Measurements from ENCODE around the gene PREX1.

PREX1 gene

GRCh38 chr20:48671141-48671540, 156.7 kb downstream of the PREX1 start:
- POLR2A ChIA-PET, result interaction anchor here (0.5 kb wide), 1 partner anchor 117 kb away, joined by 3 read pairs; no protein-coding TSS in a partner anchor
- H3K4me1 ChIP-seq (ENCODE audit: control extremely low read depth in 1 of 4, control insufficient read depth in 4 of 4, insufficient read depth in 4 of 4, low read length in 3 of 4), result peaks cover 0 to 16% (median 5%) of the 10 kb centered on the region in 4 experiments
- DNase-seq, result no peak
- peaks cover 0 to 3% (median 0%) of the 10 kb centered on the region in 5 experiments for H3K9me3 ChIP-seq (ENCODE audit: control extremely low read depth in 1 of 5, control insufficient read depth in 4 of 5, insufficient read depth in 2 of 5, low read depth in 1 of 5, low read length in 4 of 5)
- peaks cover 15 to 56% (median 30%) of the 10 kb centered on the region in 4 experiments for H3K36me3 ChIP-seq (ENCODE audit: control insufficient read depth in 4 of 4, insufficient read depth in 4 of 4, low read length in 3 of 4)
- 100% methylated on average over 1 of the region's 3 CpGs for WGBS (ENCODE audit: insufficient coverage)
- H3K27ac ChIP-seq (ENCODE audit: insufficient read depth in 1 of 2, low read depth in 1 of 2, low read length in 2 of 2, poor library complexity in 1 of 2, severe bottlenecking in 2 of 2), result no peak overlapping the region
- CTCF ChIA-PET, result no interaction called here
- no peak overlapping the region for H3K4me3 ChIP-seq (ENCODE audit: control insufficient read depth in 1 of 7, extremely low read depth in 1 of 7, insufficient read depth in 4 of 7, low read depth in 2 of 7, low read length in 6 of 7)
- no peaks in the 10 kb centered on the region for H3K27me3 ChIP-seq (replicated peaks in 2 of 5; ENCODE audit: control insufficient read depth in 4 of 5, insufficient read depth in 5 of 5, low read length in 4 of 5)

- peaks cover 0 to 3% (median 0%) of the 10 kb centered on the region in 5 experiments for H3K9me3 ChIP-seq (ENCODE audit: control extremely low read depth in 1 of 5, control insufficient read depth in 4 of 5, insufficient read depth in 2 of 5, low read depth in 1 of 5, low read length in 4 of 5)
- H3K36me3 ChIP-seq (ENCODE audit: control insufficient read depth in 4 of 4, insufficient read depth in 4 of 4, low read length in 3 of 4), result peaks cover 11 to 52% (median 32%) of the 10 kb centered on the region in 4 experiments
- POLR2A ChIA-PET, result no interaction called here
- no peaks in the 10 kb centered on the region for H3K27me3 ChIP-seq (replicated peaks in 2 of 5; ENCODE audit: control insufficient read depth in 4 of 5, insufficient read depth in 5 of 5, low read length in 4 of 5)
- H3K4me1 ChIP-seq (ENCODE audit: control extremely low read depth in 1 of 4, control insufficient read depth in 4 of 4, insufficient read depth in 4 of 4, low read length in 3 of 4), result peaks cover 0 to 16% (median 5%) of the 10 kb centered on the region in 4 experiments
- no peak overlapping the region for H3K4me3 ChIP-seq (ENCODE audit: control insufficient read depth in 1 of 7, extremely low read depth in 1 of 7, insufficient read depth in 4 of 7, low read depth in 2 of 7, low read length in 6 of 7)
- CTCF ChIA-PET, result no interaction called here
- DNase-seq, result peak in 1 of 3 donors; percentile 14
- no peak overlapping the region for H3K27ac ChIP-seq (ENCODE audit: insufficient read depth in 1 of 2, low read depth in 1 of 2, low read length in 2 of 2, poor library complexity in 1 of 2, severe bottlenecking in 2 of 2)
- 73% methylated on average over 7 of the region's 11 CpGs for WGBS (ENCODE audit: insufficient coverage)
Measured at GRCh38 chr20:48669946-48670605, 157.7 kb downstream of the PREX1 start.

GRCh38 chr20:48668451-48668946, 159.3 kb downstream of the PREX1 start:
- Histone ChIP-seq H3K27ac (ENCODE audit: insufficient read depth in 1 of 2, low read depth in 1 of 2, low read length in 2 of 2, poor library complexity in 1 of 2, severe bottlenecking in 2 of 2) (no peak overlapping the region), H3K36me3 (ENCODE audit: control insufficient read depth in 4 of 4, insufficient read depth in 4 of 4, low read length in 3 of 4) (peaks cover 3 to 44% (median 24%) of the 10 kb centered on the region in 4 experiments), H3K4me3 (ENCODE audit: control insufficient read depth in 1 of 7, extremely low read depth in 1 of 7, insufficient read depth in 4 of 7, low read depth in 2 of 7, low read length in 6 of 7) (no peak overlapping the region), H3K9me3 (ENCODE audit: control extremely low read depth in 1 of 5, control insufficient read depth in 4 of 5, insufficient read depth in 2 of 5, low read depth in 1 of 5, low read length in 4 of 5) (peaks cover 0 to 3% (median 0%) of the 10 kb centered on the region in 5 experiments), H3K27me3 (replicated peaks in 2 of 5; ENCODE audit: control insufficient read depth in 4 of 5, insufficient read depth in 5 of 5, low read length in 4 of 5) (no peaks in the 10 kb centered on the region), H3K4me1 (ENCODE audit: control extremely low read depth in 1 of 4, control insufficient read depth in 4 of 4, insufficient read depth in 4 of 4, low read length in 3 of 4) (peaks cover 0 to 20% (median 11%) of the 10 kb centered on the region in 4 experiments)
- POLR2A ChIA-PET, result interaction anchor here (1.6 kb wide), 1 partner anchor 26 kb away, joined by 3 read pairs; no protein-coding TSS in a partner anchor
- no peak for DNase-seq
- CTCF ChIA-PET, result interaction anchor here (0.5 to 1.6 kb wide), 2 partner anchors 12 to 236 kb away, joined by 3 to 9 read pairs; no protein-coding TSS in a partner anchor
- WGBS (ENCODE audit: insufficient coverage), result 100% methylated on average over 10 of the region's 10 CpGs

GRCh38 chr20:48667889-48668413, 159.8 kb downstream of the PREX1 start:
- H3K27ac ChIP-seq (ENCODE audit: insufficient read depth in 1 of 2, low read depth in 1 of 2, low read length in 2 of 2, poor library complexity in 1 of 2, severe bottlenecking in 2 of 2), result no peak overlapping the region
- POLR2A ChIA-PET, result interaction anchor here (1.6 kb wide), 1 partner anchor 27 kb away, joined by 3 read pairs; no protein-coding TSS in a partner anchor
- CTCF ChIA-PET, result interaction anchor here (0.5 to 1.6 kb wide), 2 partner anchors 11 to 236 kb away, joined by 3 to 9 read pairs; no protein-coding TSS in a partner anchor
- no peak for DNase-seq
- peaks cover 0 to 18% (median 13%) of the 10 kb centered on the region in 4 experiments for H3K4me1 ChIP-seq (ENCODE audit: control extremely low read depth in 1 of 4, control insufficient read depth in 4 of 4, insufficient read depth in 4 of 4, low read length in 3 of 4)
- peaks cover 0 to 3% (median 0%) of the 10 kb centered on the region in 5 experiments for H3K9me3 ChIP-seq (ENCODE audit: control extremely low read depth in 1 of 5, control insufficient read depth in 4 of 5, insufficient read depth in 2 of 5, low read depth in 1 of 5, low read length in 4 of 5)
- no peak overlapping the region for H3K4me3 ChIP-seq (ENCODE audit: control insufficient read depth in 1 of 7, extremely low read depth in 1 of 7, insufficient read depth in 4 of 7, low read depth in 2 of 7, low read length in 6 of 7)
- 96% methylated on average over 15 of the region's 15 CpGs for WGBS (ENCODE audit: insufficient coverage)
- no peaks in the 10 kb centered on the region for H3K27me3 ChIP-seq (replicated peaks in 2 of 5; ENCODE audit: control insufficient read depth in 4 of 5, insufficient read depth in 5 of 5, low read length in 4 of 5)
- H3K36me3 ChIP-seq (ENCODE audit: control insufficient read depth in 4 of 4, insufficient read depth in 4 of 4, low read length in 3 of 4), result peaks cover 3 to 40% (median 26%) of the 10 kb centered on the region in 4 experiments

- no peak for DNase-seq
- no peaks in the 10 kb centered on the region for H3K27me3 ChIP-seq (replicated peaks in 2 of 5; ENCODE audit: control insufficient read depth in 4 of 5, insufficient read depth in 5 of 5, low read length in 4 of 5)
- no peak overlapping the region for H3K27ac ChIP-seq (ENCODE audit: insufficient read depth in 1 of 2, low read depth in 1 of 2, low read length in 2 of 2, poor library complexity in 1 of 2, severe bottlenecking in 2 of 2)
- H3K9me3 ChIP-seq (ENCODE audit: control extremely low read depth in 1 of 5, control insufficient read depth in 4 of 5, insufficient read depth in 2 of 5, low read depth in 1 of 5, low read length in 4 of 5), result peaks cover 0 to 3% (median 0%) of the 10 kb centered on the region in 5 experiments
- peaks cover 0 to 18% (median 14%) of the 10 kb centered on the region in 4 experiments for H3K4me1 ChIP-seq (ENCODE audit: control extremely low read depth in 1 of 4, control insufficient read depth in 4 of 4, insufficient read depth in 4 of 4, low read length in 3 of 4)
- POLR2A ChIA-PET, result interaction anchor here (1.6 kb wide), 1 partner anchor 27 kb away, joined by 3 read pairs; no protein-coding TSS in a partner anchor
- 91% methylated on average over 6 of the region's 6 CpGs for WGBS (ENCODE audit: insufficient coverage)
- H3K4me3 ChIP-seq (ENCODE audit: control insufficient read depth in 1 of 7, extremely low read depth in 1 of 7, insufficient read depth in 4 of 7, low read depth in 2 of 7, low read length in 6 of 7), result no peak overlapping the region
- CTCF ChIA-PET, result interaction anchor here (1.1 to 1.6 kb wide), 2 partner anchors 10 to 238 kb away, joined by 3 to 9 read pairs; no protein-coding TSS in a partner anchor
- H3K36me3 ChIP-seq (ENCODE audit: control insufficient read depth in 4 of 4, insufficient read depth in 4 of 4, low read length in 3 of 4), result peaks cover 3 to 40% (median 28%) of the 10 kb centered on the region in 4 experiments
Measured at GRCh38 chr20:48667481-48667880, 160.3 kb downstream of the PREX1 start.

- CTCF ChIA-PET, result no interaction called here
- H3K4me3 ChIP-seq (ENCODE audit: control insufficient read depth in 1 of 7, extremely low read depth in 1 of 7, insufficient read depth in 4 of 7, low read depth in 2 of 7, low read length in 6 of 7), result no peak overlapping the region
Measured at GRCh38 chr20:48665785-48666184, 162.0 kb downstream of the PREX1 start.

More at GRCh38 chr20:48665785-48666184, 162.0 kb downstream of the PREX1 start:
- DNase-seq, result no peak
- Histone ChIP-seq H3K27me3 (replicated peaks in 2 of 5; ENCODE audit: control insufficient read depth in 4 of 5, insufficient read depth in 5 of 5, low read length in 4 of 5) (no peaks in the 10 kb centered on the region), H3K27ac (ENCODE audit: insufficient read depth in 1 of 2, low read depth in 1 of 2, low read length in 2 of 2, poor library complexity in 1 of 2, severe bottlenecking in 2 of 2) (no peak overlapping the region), H3K9me3 (ENCODE audit: control extremely low read depth in 1 of 5, control insufficient read depth in 4 of 5, insufficient read depth in 2 of 5, low read depth in 1 of 5, low read length in 4 of 5) (peaks cover 0 to under 1% (median 0%) of the 10 kb centered on the region in 5 experiments), H3K36me3 (ENCODE audit: control insufficient read depth in 4 of 4, insufficient read depth in 4 of 4, low read length in 3 of 4) (peaks cover 6 to 45% (median 18%) of the 10 kb centered on the region in 4 experiments), H3K4me1 (ENCODE audit: control extremely low read depth in 1 of 4, control insufficient read depth in 4 of 4, insufficient read depth in 4 of 4, low read length in 3 of 4) (peaks cover 0 to 17% (median 14%) of the 10 kb centered on the region in 4 experiments)
- POLR2A ChIA-PET, result no interaction called here
- WGBS (ENCODE audit: insufficient coverage), result 100% methylated on average over 3 of the region's 8 CpGs

All from common myeloid progenitor, CD34-positive (primary cell).